Skeletal muscle satellite cell (primary cell): Measurements from ENCODE around the gene PCP4.

Source experiments
- H3K27me3 ChIP-seq: 2 replicates; pipeline ENCODE4 v1.7.0; 2013; ENCODE audit warnings: low read length; ENCODE audit not compliant: control insufficient read depth, insufficient read depth
- H3K36me3 ChIP-seq: 2 replicates; pipeline ENCODE4 v1.7.0; 2013; ENCODE audit warnings: mild to moderate bottlenecking, control low read depth, low read length; ENCODE audit not compliant: insufficient read depth
- H3K4me1 ChIP-seq: 2 replicates; pipeline ENCODE4 v1.7.0; 2013; ENCODE audit warnings: low read length; ENCODE audit not compliant: control insufficient read depth, insufficient read depth
- H3K4me2 ChIP-seq: 2 replicates; pipeline ENCODE4 v1.7.0; 2013; ENCODE audit warnings: mild to moderate bottlenecking, low read length
- H3K4me3 ChIP-seq: 2 replicates; pipeline ENCODE4 v1.7.0; 2013; ENCODE audit warnings: low read length
- H3K9ac ChIP-seq: 2 replicates; pipeline ENCODE4 v1.7.0; 2013; ENCODE audit warnings: mild to moderate bottlenecking, low read depth, low read length, moderate library complexity
- H3K9me3 ChIP-seq: replicated peaks from 2 replicates; pipeline ENCODE4 v1.7.0; 2013; ENCODE audit warnings: mild to moderate bottlenecking, control low read depth, low read length

PCP4 gene

GRCh38 chr21:39847877-39848276, 19.4 kb upstream of the PCP4 start:
- Histone ChIP-seq H3K9me3 (peaks cover 11% of the 10 kb centered on the region), H3K27me3 (no peaks in the 10 kb centered on the region), H3K9ac (no peak overlapping the region), H3K4me2 (no peak overlapping the region), H3K4me1 (no peaks in the 10 kb centered on the region), H3K4me3 (no peak overlapping the region), H3K36me3 (no peaks in the 10 kb centered on the region)

GRCh38 chr21:39849014-39849655, 18.1 kb upstream of the PCP4 start:
- Histone ChIP-seq H3K9me3 (peaks cover 12% of the 10 kb centered on the region), H3K27me3 (no peaks in the 10 kb centered on the region), H3K36me3 (no peaks in the 10 kb centered on the region), H3K4me2 (no peak overlapping the region), H3K4me1 (no peaks in the 10 kb centered on the region), H3K4me3 (no peak overlapping the region), H3K9ac (no peak overlapping the region)

- Histone ChIP-seq H3K27me3 (no peaks in the 10 kb centered on the region), H3K4me2 (no peak overlapping the region), H3K9ac (no peak overlapping the region), H3K9me3 (peaks cover 12% of the 10 kb centered on the region), H3K4me3 (no peak overlapping the region), H3K4me1 (no peaks in the 10 kb centered on the region), H3K36me3 (no peaks in the 10 kb centered on the region)
Measured at GRCh38 chr21:39850333-39850732, 16.9 kb upstream of the PCP4 start.

GRCh38 chr21:39851002-39851618, 16.1 kb upstream of the PCP4 start:
- Histone ChIP-seq H3K4me1 (no peaks in the 10 kb centered on the region), H3K36me3 (no peaks in the 10 kb centered on the region), H3K9me3 (peaks cover 12% of the 10 kb centered on the region)

GRCh38 chr21:39852021-39852721, 15.1 kb upstream of the PCP4 start:
- no peak overlapping the region for H3K9ac ChIP-seq
- peaks cover 12% of the 10 kb centered on the region for H3K9me3 ChIP-seq
- H3K36me3 ChIP-seq: no peaks in the 10 kb centered on the region
- H3K27me3 ChIP-seq: no peaks in the 10 kb centered on the region
- H3K4me1 ChIP-seq: no peaks in the 10 kb centered on the region
- no peak overlapping the region for H3K4me2 ChIP-seq
- H3K4me3 ChIP-seq: no peak overlapping the region

More at GRCh38 chr21:39851002-39851618, 16.1 kb upstream of the PCP4 start:
- Histone ChIP-seq H3K4me3 (no peak overlapping the region), H3K9ac (no peak overlapping the region), H3K27me3 (no peaks in the 10 kb centered on the region), H3K4me2 (no peak overlapping the region)

GRCh38 chr21:39852726-39853500, 14.3 kb upstream of the PCP4 start:
- no peak overlapping the region for H3K9ac ChIP-seq
- peaks cover 12% of the 10 kb centered on the region for H3K9me3 ChIP-seq
- H3K4me2 ChIP-seq: no peak overlapping the region
- H3K4me1 ChIP-seq: no peaks in the 10 kb centered on the region
- H3K27me3 ChIP-seq: no peaks in the 10 kb centered on the region
- no peak overlapping the region for H3K4me3 ChIP-seq
- no peaks in the 10 kb centered on the region for H3K36me3 ChIP-seq

- Histone ChIP-seq H3K27me3 (no peaks in the 10 kb centered on the region), H3K4me3 (no peak overlapping the region), H3K36me3 (no peaks in the 10 kb centered on the region), H3K9ac (no peak overlapping the region), H3K9me3 (peaks cover 14% of the 10 kb centered on the region), H3K4me1 (no peaks in the 10 kb centered on the region), H3K4me2 (no peak overlapping the region)
Measured at GRCh38 chr21:39854572-39854971, 12.7 kb upstream of the PCP4 start.

- no peak overlapping the region for H3K4me3 ChIP-seq
- peaks cover 15% of the 10 kb centered on the region for H3K9me3 ChIP-seq
- no peaks in the 10 kb centered on the region for H3K36me3 ChIP-seq
- no peaks in the 10 kb centered on the region for H3K27me3 ChIP-seq
- no peak overlapping the region for H3K4me2 ChIP-seq
- no peak overlapping the region for H3K9ac ChIP-seq
- no peaks in the 10 kb centered on the region for H3K4me1 ChIP-seq
Measured at GRCh38 chr21:39855595-39855994, 11.6 kb upstream of the PCP4 start.

GRCh38 chr21:39860600-39860999, 6.6 kb upstream of the PCP4 start:
- peaks cover 13% of the 10 kb centered on the region for H3K9me3 ChIP-seq
- no peak overlapping the region for H3K4me2 ChIP-seq
- H3K36me3 ChIP-seq: no peaks in the 10 kb centered on the region
- H3K4me1 ChIP-seq: no peaks in the 10 kb centered on the region
- H3K9ac ChIP-seq: no peak overlapping the region
- no peaks in the 10 kb centered on the region for H3K27me3 ChIP-seq
- H3K4me3 ChIP-seq: no peak overlapping the region

- peaks cover 13% of the 10 kb centered on the region for H3K9me3 ChIP-seq
Measured at GRCh38 chr21:39863111-39863510, 4.1 kb upstream of the PCP4 start.

GRCh38 chr21:39866093-39866492, 1.1 kb upstream of the PCP4 start:
- H3K4me1 ChIP-seq: no peaks in the 10 kb centered on the region
- no peaks in the 10 kb centered on the region for H3K27me3 ChIP-seq
- H3K9me3 ChIP-seq: no peaks in the 10 kb centered on the region
- no peak overlapping the region for H3K4me3 ChIP-seq
- H3K9ac ChIP-seq: no peak overlapping the region
- no peak overlapping the region for H3K4me2 ChIP-seq
- no peaks in the 10 kb centered on the region for H3K36me3 ChIP-seq

More at GRCh38 chr21:39863111-39863510, 4.1 kb upstream of the PCP4 start:
- Histone ChIP-seq H3K9ac (no peak overlapping the region), H3K4me3 (no peak overlapping the region), H3K27me3 (no peaks in the 10 kb centered on the region), H3K36me3 (no peaks in the 10 kb centered on the region), H3K4me1 (no peaks in the 10 kb centered on the region), H3K4me2 (no peak overlapping the region)
